ENCODE data around the gene PTPRE. TPM values are rescaled to one million over a fixed set of nuclear protein-coding genes. Genes with fewer than 3 reads are reported as not detected.

The PTPRE gene
- total RNA-seq, 1 experiment from 2014 or later = 3.1 TPM

GRCh38 chr10:128032466-128032865, 125.6 kb downstream of the PTPRE start:
- Mint-ChIP-seq H3K36me3 (no peaks in the 10 kb centered on the region), H3K27me3 (ENCODE audit: low read depth) (no peaks in the 10 kb centered on the region), H3K4me1 (peaks cover 13% of the 10 kb centered on the region), H3K9me3 (no peaks in the 10 kb centered on the region), H3K4me3 (no peak overlapping the region), H3K27ac (no peak overlapping the region)
- no peak for TF ChIP-seq RELA (CRISPR knock-in tag; IDR thresholded peaks at IDR 0.05; ENCODE audit: borderline replicate concordance)
- TF ChIP-seq, protein P1, sequence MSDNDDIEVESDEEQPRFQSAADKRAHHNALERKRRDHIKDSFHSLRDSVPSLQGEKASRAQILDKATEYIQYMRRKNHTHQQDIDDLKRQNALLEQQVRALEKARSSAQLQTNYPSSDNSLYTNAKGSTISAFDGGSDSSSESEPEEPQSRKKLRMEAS (CRISPR knock-in tag; IDR thresholded peaks at IDR 0.05) = no peak
- TF ChIP-seq ESRRA (CRISPR knock-in tag; IDR thresholded peaks at IDR 0.05; ENCODE audit: borderline replicate concordance) = no peak
- TF ChIP-seq FOXJ3 (CRISPR knock-in tag; IDR thresholded peaks at IDR 0.05; ENCODE audit: borderline replicate concordance) = no peak
- no peak for TF ChIP-seq GTF2I (CRISPR knock-in tag; conservative IDR thresholded peaks at IDR 0.05)
- no peak for TF ChIP-seq ZNF317 (CRISPR knock-in tag; IDR thresholded peaks at IDR 0.05; ENCODE audit: borderline replicate concordance, low read depth)
- no peak for TF ChIP-seq ZNF281 (CRISPR knock-in tag; IDR thresholded peaks at IDR 0.05)
- TF ChIP-seq, protein P2, sequence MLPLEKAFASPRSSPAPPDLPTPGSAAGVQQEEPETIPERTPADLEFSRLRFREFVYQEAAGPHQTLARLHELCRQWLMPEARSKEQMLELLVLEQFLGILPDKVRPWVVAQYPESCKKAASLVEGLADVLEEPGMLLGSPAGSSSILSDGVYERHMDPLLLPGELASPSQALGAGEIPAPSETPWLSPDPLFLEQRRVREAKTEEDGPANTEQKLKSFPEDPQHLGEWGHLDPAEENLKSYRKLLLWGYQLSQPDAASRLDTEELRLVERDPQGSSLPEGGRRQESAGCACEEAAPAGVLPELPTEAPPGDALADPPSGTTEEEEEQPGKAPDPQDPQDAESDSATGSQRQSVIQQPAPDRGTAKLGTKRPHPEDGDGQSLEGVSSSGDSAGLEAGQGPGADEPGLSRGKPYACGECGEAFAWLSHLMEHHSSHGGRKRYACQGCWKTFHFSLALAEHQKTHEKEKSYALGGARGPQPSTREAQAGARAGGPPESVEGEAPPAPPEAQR (CRISPR knock-in tag; IDR thresholded peaks at IDR 0.05) = no peak
- TF ChIP-seq, protein P3, sequence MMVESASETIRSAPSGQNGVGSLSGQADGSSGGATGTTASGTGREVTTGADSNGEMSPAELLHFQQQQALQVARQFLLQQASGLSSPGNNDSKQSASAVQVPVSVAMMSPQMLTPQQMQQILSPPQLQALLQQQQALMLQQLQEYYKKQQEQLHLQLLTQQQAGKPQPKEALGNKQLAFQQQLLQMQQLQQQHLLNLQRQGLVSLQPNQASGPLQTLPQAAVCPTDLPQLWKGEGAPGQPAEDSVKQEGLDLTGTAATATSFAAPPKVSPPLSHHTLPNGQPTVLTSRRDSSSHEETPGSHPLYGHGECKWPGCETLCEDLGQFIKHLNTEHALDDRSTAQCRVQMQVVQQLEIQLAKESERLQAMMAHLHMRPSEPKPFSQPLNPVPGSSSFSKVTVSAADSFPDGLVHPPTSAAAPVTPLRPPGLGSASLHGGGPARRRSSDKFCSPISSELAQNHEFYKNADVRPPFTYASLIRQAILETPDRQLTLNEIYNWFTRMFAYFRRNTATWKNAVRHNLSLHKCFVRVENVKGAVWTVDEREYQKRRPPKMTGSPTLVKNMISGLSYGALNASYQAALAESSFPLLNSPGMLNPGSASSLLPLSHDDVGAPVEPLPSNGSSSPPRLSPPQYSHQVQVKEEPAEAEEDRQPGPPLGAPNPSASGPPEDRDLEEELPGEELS (CRISPR knock-in tag; IDR thresholded peaks at IDR 0.05) = no peak
- TF ChIP-seq SMAD4 (CRISPR knock-in tag; IDR thresholded peaks at IDR 0.05) = no peak
- TF ChIP-seq NR3C1 (CRISPR knock-in tag; conservative IDR thresholded peaks at IDR 0.05; ENCODE audit: low read depth) = no peak
- TF ChIP-seq NFYB (CRISPR knock-in tag; conservative IDR thresholded peaks at IDR 0.05; ENCODE audit: low read depth) = no peak
- no peak for TF ChIP-seq FOXK1 (CRISPR knock-in tag; IDR thresholded peaks at IDR 0.05)
- no peak for TF ChIP-seq HMGXB4 (CRISPR knock-in tag; IDR thresholded peaks at IDR 0.05)
- TF ChIP-seq ZNF416 (CRISPR knock-in tag; IDR thresholded peaks at IDR 0.05) = no peak
- no peak for TF ChIP-seq AR (CRISPR knock-in tag; IDR thresholded peaks at IDR 0.05)
- no peak for TF ChIP-seq TEAD1 (CRISPR knock-in tag; IDR thresholded peaks at IDR 0.05)
- no peak for TF ChIP-seq EMX1 (CRISPR knock-in tag; IDR thresholded peaks at IDR 0.05)
- TF ChIP-seq ARID4B (CRISPR knock-in tag; IDR thresholded peaks at IDR 0.05; ENCODE audit: borderline replicate concordance) = no peak
- CTCF ChIA-PET = interaction anchor here (6.3 kb wide), 1 partner anchor 38 kb away, joined by 125 read pairs; no protein-coding TSS in a partner anchor
- POLR2A ChIA-PET = no interaction called here
- ATAC-seq (no peak), DNase-seq (ENCODE audit: low spot score) (no peak)
